ENCODE measurements around the gene DMD. TPM values are rescaled to one million over a fixed set of nuclear protein-coding genes. Genes with fewer than 3 reads are reported as not detected.

Gene DMD
- total and polyA plus RNA-seq, 2 of the 13 experiments (the other 11 are each of a cell fraction or from before 2014, with no cell fraction given) = 17.6 to 25.9 TPM

DNA sequence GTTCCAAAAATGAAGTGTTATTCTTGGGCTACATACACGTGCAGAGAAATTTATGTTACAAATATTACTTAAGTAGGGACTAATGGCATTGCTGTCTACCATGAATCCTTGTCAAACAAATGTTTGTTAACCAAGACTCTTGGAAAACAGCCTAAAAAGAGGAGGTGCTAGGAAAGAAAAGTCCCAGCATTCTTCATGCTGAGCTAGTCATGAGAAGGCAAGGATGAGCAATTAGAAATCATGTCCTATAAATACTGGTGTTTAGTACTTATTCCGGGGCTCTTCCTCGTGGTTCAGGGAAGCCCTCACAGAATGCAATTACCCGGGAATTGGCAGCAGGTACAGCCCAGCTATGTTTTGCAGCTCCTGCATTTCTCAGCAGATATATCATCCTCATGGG is 1761.4 kb downstream of the DMD start:
- no peak for ATAC-seq
- H3K9ac ChIP-seq (ENCODE audit: insufficient read depth, low read depth, low read length) = no peak overlapping the region
- no peaks in the 10 kb centered on the region for H3K9me3 ChIP-seq (ENCODE audit: low read length)
- H3K79me2 ChIP-seq (ENCODE audit: insufficient read depth, low read length) = no peaks in the 10 kb centered on the region
- DNase-seq (ENCODE audit: low spot score) = no peak
- no TSS peak for BruUV-seq (replicated peaks)
- no peak overlapping the region for H3K4me2 ChIP-seq (ENCODE audit: low read depth, low read length)
- H3K27me3 ChIP-seq (ENCODE audit: control insufficient read depth in 1 of 2, insufficient read depth in 2 of 2, low read length in 2 of 2) = no peaks in the 10 kb centered on the region
- no peak for FAIRE-seq
- no peak overlapping the region for H3K4me3 ChIP-seq (replicated peaks in 1 of 3; ENCODE audit: insufficient read depth in 1 of 3, low read depth in 2 of 3, low read length in 3 of 3)
- ChIA-PET POLR2A (no interaction called here), CTCF (ENCODE audit: low intra/inter-chr PET ratio, low total read pairs) (no interaction called here)
- H3K27ac ChIP-seq (ENCODE audit: extremely low read length, insufficient read depth, low read length) = no peak overlapping the region
- H3K4me1 ChIP-seq (ENCODE audit: insufficient read depth, low read length) = no peaks in the 10 kb centered on the region
- H2AFZ ChIP-seq (ENCODE audit: low read length) = no peak overlapping the region
- WGBS (ENCODE audit: low lambda C conversion rate) = 34% methylated on average over 3 of the region's 4 CpGs
- TF ChIP-seq IKZF4 (CRISPR knock-in tag; IDR thresholded peaks at IDR 0.05; ENCODE audit: borderline replicate concordance, low read depth, not compliant biosample characterization) = no peak
- TF ChIP-seq, protein P1, sequence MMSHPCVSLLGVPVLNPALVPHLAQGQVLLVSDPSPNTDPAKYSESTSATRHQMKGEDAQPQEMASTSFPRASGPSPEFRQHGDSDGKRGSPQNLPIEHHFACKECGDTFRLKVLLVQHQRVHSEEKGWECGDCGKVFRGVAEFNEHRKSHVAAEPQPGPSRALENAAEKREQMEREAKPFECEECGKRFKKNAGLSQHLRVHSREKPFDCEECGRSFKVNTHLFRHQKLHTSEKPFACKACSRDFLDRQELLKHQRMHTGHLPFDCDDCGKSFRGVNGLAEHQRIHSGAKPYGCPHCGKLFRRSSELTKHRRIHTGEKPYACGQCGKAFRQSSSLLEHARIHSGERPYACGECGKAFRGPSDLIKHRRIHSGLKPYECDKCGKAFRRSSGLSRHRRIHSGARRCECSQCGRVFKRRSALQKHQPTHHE (CRISPR knock-in tag; IDR thresholded peaks at IDR 0.05; ENCODE audit: borderline replicate concordance) = no peak
- no peak for TF ChIP-seq ZKSCAN8 (CRISPR knock-in tag; IDR thresholded peaks at IDR 0.05; ENCODE audit: borderline replicate concordance)
- H4K20me1 ChIP-seq (ENCODE audit: insufficient read depth, low read length) = no peaks in the 10 kb centered on the region
- intact Hi-C loops (cut with micrococcal nuclease; ENCODE audit: unreplicated experiment) (no loop called here), in situ Hi-C loops (cut with HindIII; ENCODE audit: extremely low pct_ligation_motif_present, low pct_unique_long_range_greater_than_20kb) (no loop called here)
- no peaks in the 10 kb centered on the region for H3K36me3 ChIP-seq (replicated peaks in 1 of 2; ENCODE audit: control insufficient read depth in 1 of 2, insufficient read depth in 2 of 2, low read length in 2 of 2)

DNA sequence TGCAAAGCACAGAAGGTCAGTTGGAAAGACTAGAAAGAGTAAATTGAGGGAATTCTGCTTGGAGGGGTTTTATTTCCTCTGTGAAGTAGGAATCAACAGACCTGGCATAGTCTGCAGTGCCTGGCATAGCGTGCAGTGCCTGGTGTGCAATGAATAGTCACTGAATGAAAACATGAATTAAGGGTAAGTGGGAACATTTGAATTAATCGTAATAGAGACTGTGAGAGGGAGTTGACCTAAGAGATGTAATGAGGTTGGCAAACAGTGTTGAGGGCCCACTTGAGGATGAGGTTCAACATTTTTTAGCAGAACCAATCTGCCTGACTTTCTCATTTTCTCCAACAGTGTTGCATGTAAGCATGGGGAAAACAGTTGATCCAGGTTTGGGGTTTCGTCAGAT is 1762.3 kb downstream of the DMD start:
- BruUV-seq (replicated peaks) = no TSS peak
- Histone ChIP-seq H3K79me2 (ENCODE audit: insufficient read depth, low read length) (no peaks in the 10 kb centered on the region), H3K4me1 (ENCODE audit: insufficient read depth, low read length) (no peaks in the 10 kb centered on the region), H3K27me3 (ENCODE audit: control insufficient read depth in 1 of 2, insufficient read depth in 2 of 2, low read length in 2 of 2) (no peaks in the 10 kb centered on the region), H3K9me3 (ENCODE audit: low read length) (no peaks in the 10 kb centered on the region), H4K20me1 (ENCODE audit: insufficient read depth, low read length) (no peaks in the 10 kb centered on the region), H2AFZ (ENCODE audit: low read length) (no peak overlapping the region), H3K4me2 (ENCODE audit: low read depth, low read length) (no peak overlapping the region), H3K27ac (ENCODE audit: extremely low read length, insufficient read depth, low read length) (no peak overlapping the region), H3K9ac (ENCODE audit: insufficient read depth, low read depth, low read length) (no peak overlapping the region), H3K36me3 (replicated peaks in 1 of 2; ENCODE audit: control insufficient read depth in 1 of 2, insufficient read depth in 2 of 2, low read length in 2 of 2) (no peaks in the 10 kb centered on the region), H3K4me3 (replicated peaks in 1 of 3; ENCODE audit: insufficient read depth in 1 of 3, low read depth in 2 of 3, low read length in 3 of 3) (no peak overlapping the region)
- intact Hi-C loops (cut with micrococcal nuclease; ENCODE audit: unreplicated experiment) = no loop called here
- ChIA-PET POLR2A (no interaction called here), CTCF (ENCODE audit: low intra/inter-chr PET ratio, low total read pairs) (no interaction called here)
- in situ Hi-C loops (cut with HindIII; ENCODE audit: extremely low pct_ligation_motif_present, low pct_unique_long_range_greater_than_20kb) = no loop called here
- WGBS (ENCODE audit: low lambda C conversion rate) = 80% methylated on average over 3 of the region's 3 CpGs
- DNase-seq (ENCODE audit: low spot score) (no peak), FAIRE-seq (no peak), ATAC-seq (no peak)
- no peak for TF ChIP-seq FOXA3 (CRISPR knock-in tag; IDR thresholded peaks at IDR 0.05)

All from HepG2 (cell line).